Breast epithelium (tissue), 3 donors: ENCODE data around the gene FAM47E.

Experiments used
- CTCF ChIP-seq, 3 donors: fragments of 450-650 bp; IDR thresholded peaks; one replicate each; pipeline ENCODE4 v1.5.1; 2016 to 2017; ENCODE audit warnings: antibody characterized with exemption in 3 of 3, mild to moderate bottlenecking in 3 of 3, moderate library complexity in 3 of 3
- POLR2A ChIP-seq: fragments of 450-650 bp; IDR thresholded peaks from one replicate; pipeline ENCODE4 v1.6.1; 2016; ENCODE audit warnings: antibody characterized with exemption, mild to moderate bottlenecking, moderate library complexity
- POLR2AphosphoS5 ChIP-seq, 3 donors: sonication (generic); formaldehyde crosslinking; IDR thresholded peaks; one replicate each; pipeline ENCODE4 v1.6.1; 2017; ENCODE audit warnings: antibody characterized with exemption in 3 of 3

- no peak for TF ChIP-seq CTCF (IDR thresholded peaks at IDR 0.05)
- TF ChIP-seq POLR2AphosphoS5 (IDR thresholded peaks at IDR 0.05): no peak
- no peak for TF ChIP-seq POLR2A
These were observed 42.3 kb downstream of the FAM47E start for GRCh38 chr4:76293772-76294171.
